CD8-positive, alpha-beta memory T cell (primary cell): Measurements from ENCODE around the gene PPP1R2C. TPM values are rescaled to one million over a fixed set of nuclear protein-coding genes. Genes with fewer than 3 reads are reported as not detected.

ENCODE experiments used
- CTCF ChIA-PET: fragments of 350-600 bp; sonication (Branson Sonifier 250); formaldehyde crosslinking; loops from one replicate; lab custom pipeline; 2021; ENCODE audit warnings: antibody characterized with exemption; lab: Charles Lee
- POLR2A ChIA-PET: fragments of 350-600 bp; sonication (Branson Sonifier 250); formaldehyde crosslinking; loops from one replicate; lab custom pipeline; 2021; ENCODE audit warnings: antibody characterized with exemption; lab: Charles Lee
- DNase-seq, 5 donors: peaks; one replicate each; pipeline versions ENCODE4 v3.0.0 to v3.0.0-alpha.2; 2020 to 2022; ENCODE audit warnings: mixed read lengths in 1 of 5
- H3K27ac ChIP-seq: one replicate; pipeline ENCODE4 v1.7.0; 2013; ENCODE audit warnings: low read depth, mild to moderate bottlenecking, low read length, moderate library complexity
- H3K27me3 ChIP-seq: 2 replicates; pipeline ENCODE4 v1.7.0; 2013; ENCODE audit warnings: low read length, mild to moderate bottlenecking; ENCODE audit not compliant: insufficient read depth, poor library complexity, severe bottlenecking
- H3K36me3 ChIP-seq: 2 replicates; pipeline ENCODE4 v1.7.0; 2013; ENCODE audit warnings: mild to moderate bottlenecking, low read length, moderate library complexity; ENCODE audit not compliant: insufficient read depth
- H3K4me1 ChIP-seq: 2 replicates; pipeline ENCODE4 v1.7.0; 2013; ENCODE audit warnings: mild to moderate bottlenecking, low read length, moderate library complexity; ENCODE audit not compliant: insufficient read depth
- H3K4me3 ChIP-seq: 2 replicates; pipeline ENCODE4 v1.7.0; 2013; ENCODE audit warnings: mild to moderate bottlenecking, low read length
- H3K9me3 ChIP-seq: 2 replicates; pipeline ENCODE4 v1.7.0; 2013; ENCODE audit warnings: mild to moderate bottlenecking, low read length
- H3K27ac Mint-ChIP-seq, 8 donors: one replicate each; pipeline ENCODE4 v1.8.0; 2020 to 2021; ENCODE audit warnings: mixed read lengths in 8 of 8, mild to moderate bottlenecking in 6 of 8, inconsistent platforms in 3 of 8, moderate library complexity in 3 of 8
- H3K27me3 Mint-ChIP-seq, 2 donors: one replicate each; pipeline ENCODE4 v1.8.0; 2020 to 2021; ENCODE audit warnings: mixed read lengths in 2 of 2, mild to moderate bottlenecking in 1 of 2, moderate library complexity in 1 of 2
- H3K36me3 Mint-ChIP-seq, 3 donors: one replicate each; pipeline ENCODE4 v1.8.0; 2020 to 2021; ENCODE audit warnings: mixed read lengths in 3 of 3, inconsistent platforms in 1 of 3, mild to moderate bottlenecking in 1 of 3
- H3K4me1 Mint-ChIP-seq, 3 donors: one replicate each; pipeline ENCODE4 v1.8.0; 2020 to 2021; ENCODE audit warnings: mixed read lengths in 3 of 3, inconsistent platforms in 1 of 3, mild to moderate bottlenecking in 1 of 3
- H3K4me3 Mint-ChIP-seq, 7 donors: one replicate each; pipeline ENCODE4 v1.8.0; 2020 to 2021; ENCODE audit warnings: mixed read lengths in 7 of 7, mild to moderate bottlenecking in 6 of 7, moderate library complexity in 4 of 7, inconsistent platforms in 2 of 7
- H3K9me3 Mint-ChIP-seq, 5 donors: one replicate each; pipeline ENCODE4 v1.8.0; 2020 to 2022; ENCODE audit warnings: mixed read lengths in 5 of 5, mild to moderate bottlenecking in 3 of 5, moderate library complexity in 2 of 5, inconsistent platforms in 1 of 5
- polyA plus RNA-seq: library from polyadenylated mRNA; unstranded; fragments of 300-500 nt; fragmentation: Illumina TruSeq; gene quantifications from one replicate; pipeline ENCODE4 v1.2.3, GENCODE V29; 2021
- total RNA-seq, 2 experiments: library from RNA; stranded (reverse); gene quantifications; one replicate each; pipeline ENCODE4 v1.2.3, GENCODE V29; 2021

Gene PPP1R2C
- total and polyA plus RNA-seq, 3 experiments from 2014 or later, result 4.4 TPM; not detected in 2

GRCh38 chrX:42804524-42804923, 26.6 kb upstream of the PPP1R2C start:
- H3K4me3 Mint-ChIP-seq, result no peak overlapping the region
- no peak overlapping the region for H3K27ac ChIP-seq
- ChIA-PET POLR2A (no interaction called here), CTCF (no interaction called here)
- peaks cover 0 to 4% (median 0%) of the 10 kb centered on the region in 3 donors for H3K4me1 Mint-ChIP-seq
- no peak for DNase-seq
- no peaks in the 10 kb centered on the region for H3K27me3 Mint-ChIP-seq
- H3K36me3 ChIP-seq, result no peaks in the 10 kb centered on the region
- H3K27ac Mint-ChIP-seq, result no peak overlapping the region
- no peaks in the 10 kb centered on the region for H3K4me1 ChIP-seq
- peaks cover 0 to 3% (median 0%) of the 10 kb centered on the region in 3 donors for H3K36me3 Mint-ChIP-seq
- no peak overlapping the region for H3K4me3 ChIP-seq
- no peaks in the 10 kb centered on the region for H3K9me3 ChIP-seq
- peaks cover 0 to 4% (median 0%) of the 10 kb centered on the region in 5 donors for H3K9me3 Mint-ChIP-seq
- no peaks in the 10 kb centered on the region for H3K27me3 ChIP-seq

- no peak overlapping the region for H3K27ac ChIP-seq
- H3K27me3 ChIP-seq, result no peaks in the 10 kb centered on the region
- H3K4me3 ChIP-seq, result no peak overlapping the region
- H3K9me3 Mint-ChIP-seq, result peaks cover 0 to 5% (median 0%) of the 10 kb centered on the region in 5 donors
- peaks cover 0 to 3% (median 0%) of the 10 kb centered on the region in 3 donors for H3K36me3 Mint-ChIP-seq
- no peaks in the 10 kb centered on the region for H3K36me3 ChIP-seq
- ChIA-PET CTCF (no interaction called here), POLR2A (no interaction called here)
- H3K27ac Mint-ChIP-seq, result peak overlapping the region in 2 of 8 donors; percentile 30 to 39
- H3K4me1 ChIP-seq, result no peaks in the 10 kb centered on the region
- no peak for DNase-seq
- no peaks in the 10 kb centered on the region for H3K27me3 Mint-ChIP-seq
- no peaks in the 10 kb centered on the region for H3K9me3 ChIP-seq
- H3K4me1 Mint-ChIP-seq, result peaks cover 0 to 4% (median 0%) of the 10 kb centered on the region in 3 donors
- no peak overlapping the region for H3K4me3 Mint-ChIP-seq
These were observed 25.4 kb upstream of the PPP1R2C start for GRCh38 chrX:42803320-42803719.

GRCh38 chrX:42797651-42798269, 19.8 kb upstream of the PPP1R2C start:
- no peak overlapping the region for H3K27ac ChIP-seq
- no peak overlapping the region for H3K4me3 ChIP-seq
- H3K27me3 Mint-ChIP-seq, result no peaks in the 10 kb centered on the region
- H3K27ac Mint-ChIP-seq, result no peak overlapping the region
- CTCF ChIA-PET, result no interaction called here
- no peak for DNase-seq
- peaks cover 0 to 9% (median 0%) of the 10 kb centered on the region in 3 donors for H3K36me3 Mint-ChIP-seq
- H3K9me3 ChIP-seq, result no peaks in the 10 kb centered on the region
- H3K4me1 ChIP-seq, result no peaks in the 10 kb centered on the region
- no peaks in the 10 kb centered on the region for H3K36me3 ChIP-seq
- no peak overlapping the region for H3K4me3 Mint-ChIP-seq
- no peaks in the 10 kb centered on the region for H3K27me3 ChIP-seq
- peaks cover 0 to 5% (median 2%) of the 10 kb centered on the region in 5 donors for H3K9me3 Mint-ChIP-seq
- H3K4me1 Mint-ChIP-seq, result no peaks in the 10 kb centered on the region
- POLR2A ChIA-PET, result no interaction called here

- Mint-ChIP-seq H3K27me3 (peaks cover 0 to 9% of the 10 kb centered on the region in 2 donors), H3K4me3 (no peak overlapping the region), H3K9me3 (peaks cover 0 to 3% (median 0%) of the 10 kb centered on the region in 5 donors), H3K36me3 (peaks cover 0 to 31% (median 2%) of the 10 kb centered on the region in 3 donors), H3K4me1 (peaks cover 0 to 5% (median 3%) of the 10 kb centered on the region in 3 donors), H3K27ac (no peak overlapping the region)
- POLR2A ChIA-PET, result no interaction called here
- no peaks in the 10 kb centered on the region for H3K4me1 ChIP-seq
- CTCF ChIA-PET, result no interaction called here
- H3K9me3 ChIP-seq, result no peaks in the 10 kb centered on the region
- DNase-seq, result no peak
- H3K27me3 ChIP-seq, result no peaks in the 10 kb centered on the region
- no peak overlapping the region for H3K4me3 ChIP-seq
- H3K36me3 ChIP-seq, result no peaks in the 10 kb centered on the region
- H3K27ac ChIP-seq, result no peak overlapping the region
These were observed 5.5 kb upstream of the PPP1R2C start for GRCh38 chrX:42783451-42783850.

DNA sequence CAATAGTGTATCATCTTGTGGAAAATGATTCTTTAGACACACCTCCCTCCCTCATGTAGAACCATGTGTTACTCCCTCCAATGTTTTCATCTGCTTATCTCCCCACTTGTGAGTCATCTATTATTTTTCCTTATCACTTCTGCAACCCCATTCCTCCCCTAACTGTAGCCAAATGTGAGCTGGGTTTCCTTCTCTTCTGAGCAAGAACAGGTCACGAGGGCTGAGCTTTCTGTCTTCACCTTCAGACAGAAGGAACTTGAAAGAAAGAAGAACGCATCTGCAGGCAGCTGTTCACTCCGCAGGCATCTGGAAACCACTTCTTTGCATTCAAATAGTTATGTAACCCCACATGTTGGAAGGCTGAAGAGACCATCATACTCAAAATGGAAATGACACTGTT, 1.8 kb downstream of the PPP1R2C start:
- no peaks in the 10 kb centered on the region for H3K27me3 ChIP-seq
- H3K27ac ChIP-seq, result no peak overlapping the region
- H3K27ac Mint-ChIP-seq, result no peak overlapping the region
- H3K27me3 Mint-ChIP-seq, result peaks cover 0 to 4% of the 10 kb centered on the region in 2 donors
- H3K9me3 ChIP-seq, result no peaks in the 10 kb centered on the region
- peaks cover 6 to 20% (median 7%) of the 10 kb centered on the region in 3 donors for H3K4me1 Mint-ChIP-seq
- no peak overlapping the region for H3K4me3 ChIP-seq
- ChIA-PET CTCF (no interaction called here), POLR2A (no interaction called here)
- peaks cover 0 to 3% (median 0%) of the 10 kb centered on the region in 5 donors for H3K9me3 Mint-ChIP-seq
- H3K4me3 Mint-ChIP-seq, result no peak overlapping the region
- no peaks in the 10 kb centered on the region for H3K36me3 ChIP-seq
- H3K36me3 Mint-ChIP-seq, result peaks cover 0 to 16% (median 0%) of the 10 kb centered on the region in 3 donors
- DNase-seq, result no peak
- no peaks in the 10 kb centered on the region for H3K4me1 ChIP-seq

GRCh38 chrX:42772874-42773273, 5.1 kb downstream of the PPP1R2C start:
- peaks cover 0 to 4% (median 0%) of the 10 kb centered on the region in 3 donors for H3K36me3 Mint-ChIP-seq
- no peak overlapping the region for H3K4me3 ChIP-seq
- no peaks in the 10 kb centered on the region for H3K9me3 ChIP-seq
- no peak overlapping the region for H3K4me3 Mint-ChIP-seq
- DNase-seq, result no peak
- ChIA-PET CTCF (no interaction called here), POLR2A (no interaction called here)
- no peaks in the 10 kb centered on the region for H3K4me1 ChIP-seq
- H3K27ac Mint-ChIP-seq, result peak overlapping the region in 2 of 8 donors; percentile 3 to 21
- H3K27ac ChIP-seq, result no peak overlapping the region
- peaks cover 0 to 20% (median 4%) of the 10 kb centered on the region in 3 donors for H3K4me1 Mint-ChIP-seq
- H3K9me3 Mint-ChIP-seq, result no peaks in the 10 kb centered on the region
- H3K36me3 ChIP-seq, result no peaks in the 10 kb centered on the region
- no peaks in the 10 kb centered on the region for H3K27me3 ChIP-seq
- peaks cover 0 to under 1% of the 10 kb centered on the region in 2 donors for H3K27me3 Mint-ChIP-seq

DNA sequence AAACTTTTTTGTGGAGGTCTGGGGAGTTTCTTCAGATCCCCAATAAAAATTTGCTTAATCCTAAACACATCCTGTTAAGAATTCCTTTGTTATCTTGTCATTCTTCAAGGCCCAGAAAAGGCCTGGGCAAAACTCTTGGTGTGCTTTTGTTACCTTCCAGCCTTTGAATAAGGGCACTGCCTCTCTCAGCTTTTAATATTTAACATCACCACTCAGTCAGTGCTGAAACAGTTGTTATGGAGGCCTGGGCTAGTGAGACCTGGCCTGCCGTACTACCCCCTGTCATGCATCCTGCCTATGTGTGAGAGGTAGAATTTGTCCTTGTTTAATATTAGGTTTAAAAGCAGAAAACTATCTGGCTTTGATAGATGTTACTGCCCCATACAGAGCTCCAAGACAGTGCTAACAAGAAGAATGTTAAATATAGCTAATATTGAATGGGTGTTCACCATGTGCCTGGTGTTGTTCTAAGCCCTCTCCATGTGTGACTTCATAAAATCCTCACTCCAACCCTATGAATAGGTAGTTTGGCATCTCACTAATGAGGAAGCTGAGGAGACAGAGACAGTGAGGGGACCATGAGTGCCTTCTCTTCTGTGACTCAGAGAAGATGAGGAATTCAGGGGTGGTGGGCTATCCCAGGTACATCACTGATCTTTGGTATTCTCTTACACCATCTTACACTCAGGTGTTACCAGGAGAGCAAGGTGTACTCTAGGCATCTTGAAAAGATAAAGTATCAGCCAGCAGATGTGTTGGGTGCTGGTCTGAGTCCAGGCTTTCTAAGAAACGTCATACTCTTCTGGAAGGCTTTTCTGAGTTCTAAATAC, 6.2 kb downstream of the PPP1R2C start:
- Mint-ChIP-seq H3K4me1 (peaks cover 0 to 20% (median 4%) of the 10 kb centered on the region in 3 donors), H3K27ac (no peak overlapping the region), H3K36me3 (peaks cover 0 to 4% (median 0%) of the 10 kb centered on the region in 3 donors), H3K27me3 (no peaks in the 10 kb centered on the region), H3K4me3 (no peak overlapping the region), H3K9me3 (no peaks in the 10 kb centered on the region)
- Histone ChIP-seq H3K9me3 (no peaks in the 10 kb centered on the region), H3K4me1 (no peaks in the 10 kb centered on the region), H3K27me3 (no peaks in the 10 kb centered on the region), H3K27ac (no peak overlapping the region), H3K4me3 (no peak overlapping the region), H3K36me3 (no peaks in the 10 kb centered on the region)
- ChIA-PET POLR2A (interaction anchor here (0.5 kb wide), 1 partner anchor 571 kb away, joined by 3 read pairs; no protein-coding TSS in a partner anchor), CTCF (no interaction called here)
- no peak for DNase-seq

DNA sequence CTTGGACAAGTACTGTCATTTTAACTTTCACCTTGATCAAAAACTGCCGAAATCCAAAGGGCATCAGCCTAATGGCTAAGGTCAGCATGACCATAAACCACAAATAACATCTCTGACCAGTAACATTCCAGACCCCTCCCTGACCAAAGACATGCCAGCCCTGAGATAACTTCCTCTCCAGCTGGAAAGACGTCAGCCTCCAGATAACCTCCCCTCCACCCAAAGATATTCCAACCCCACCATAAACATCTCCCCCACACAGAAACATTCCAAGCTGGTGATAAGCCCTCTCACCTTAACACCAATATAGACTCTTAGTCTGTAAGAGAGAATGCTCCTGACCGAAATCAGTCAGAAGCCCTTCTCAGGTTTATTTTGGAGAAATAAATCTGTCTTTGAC, 7.4 kb downstream of the PPP1R2C start:
- POLR2A ChIA-PET, result no interaction called here
- Mint-ChIP-seq H3K4me3 (no peak overlapping the region), H3K9me3 (peaks cover 0 to 3% (median 0%) of the 10 kb centered on the region in 5 donors), H3K4me1 (peaks cover 0 to 16% (median 0%) of the 10 kb centered on the region in 3 donors), H3K36me3 (peaks cover 0 to 4% (median under 1%) of the 10 kb centered on the region in 3 donors), H3K27me3 (no peaks in the 10 kb centered on the region), H3K27ac (peak overlapping the region in 1 of 8 donors; percentile 35)
- no peak for DNase-seq
- H3K4me3 ChIP-seq, result no peak overlapping the region
- no peaks in the 10 kb centered on the region for H3K9me3 ChIP-seq
- no peak overlapping the region for H3K27ac ChIP-seq
- no peaks in the 10 kb centered on the region for H3K27me3 ChIP-seq
- H3K4me1 ChIP-seq, result no peaks in the 10 kb centered on the region
- H3K36me3 ChIP-seq, result no peaks in the 10 kb centered on the region
- CTCF ChIA-PET, result no interaction called here
